HG03558 (cell line): ENCODE measurements around the gene TATDN3.
"Not testable (repeated sequence)": the region's sequence is repeated elsewhere in the genome, so short reads cannot be mapped to it uniquely, and the experiment has no call there.

ENCODE experiments used
- ATAC-seq: cut with Tn5 transposase; IDR thresholded peaks from one replicate; pipeline ENCODE4 v1.9.1; 2021; ENCODE audit warnings: moderate number of reproducible peaks; ENCODE audit not compliant: unreplicated experiment; ENCODE audit errors: extremely low read depth

The TATDN3 gene

GRCh38 chr1:212825798-212826452, 34.2 kb downstream of the TATDN3 start:
- ATAC-seq, result no peak

GRCh38 chr1:212827171-212827776, 35.6 kb downstream of the TATDN3 start:
- ATAC-seq, result no peak

- no peak for ATAC-seq
Measured at GRCh38 chr1:212827831-212828278, 36.2 kb downstream of the TATDN3 start.

DNA sequence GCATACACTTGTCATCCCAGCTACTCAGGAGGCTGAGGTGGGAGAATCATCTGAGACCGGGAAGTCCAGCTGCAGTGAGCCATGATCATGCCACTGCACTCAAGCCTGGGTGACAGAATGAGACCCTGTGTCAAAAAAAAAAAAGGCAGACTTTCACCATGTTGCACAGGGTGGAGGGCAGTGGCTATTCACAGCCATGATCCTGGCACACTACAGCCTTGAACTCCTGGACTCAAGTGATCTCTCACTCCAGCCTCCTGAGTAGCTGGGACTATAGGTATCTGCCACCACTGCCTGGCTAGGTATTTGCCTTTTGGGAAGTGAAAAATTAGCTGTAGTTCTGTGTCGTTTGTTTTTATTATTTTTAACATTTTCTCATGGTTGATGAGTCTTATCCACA, 36.7 kb downstream of the TATDN3 start:
- no peak for ATAC-seq

DNA sequence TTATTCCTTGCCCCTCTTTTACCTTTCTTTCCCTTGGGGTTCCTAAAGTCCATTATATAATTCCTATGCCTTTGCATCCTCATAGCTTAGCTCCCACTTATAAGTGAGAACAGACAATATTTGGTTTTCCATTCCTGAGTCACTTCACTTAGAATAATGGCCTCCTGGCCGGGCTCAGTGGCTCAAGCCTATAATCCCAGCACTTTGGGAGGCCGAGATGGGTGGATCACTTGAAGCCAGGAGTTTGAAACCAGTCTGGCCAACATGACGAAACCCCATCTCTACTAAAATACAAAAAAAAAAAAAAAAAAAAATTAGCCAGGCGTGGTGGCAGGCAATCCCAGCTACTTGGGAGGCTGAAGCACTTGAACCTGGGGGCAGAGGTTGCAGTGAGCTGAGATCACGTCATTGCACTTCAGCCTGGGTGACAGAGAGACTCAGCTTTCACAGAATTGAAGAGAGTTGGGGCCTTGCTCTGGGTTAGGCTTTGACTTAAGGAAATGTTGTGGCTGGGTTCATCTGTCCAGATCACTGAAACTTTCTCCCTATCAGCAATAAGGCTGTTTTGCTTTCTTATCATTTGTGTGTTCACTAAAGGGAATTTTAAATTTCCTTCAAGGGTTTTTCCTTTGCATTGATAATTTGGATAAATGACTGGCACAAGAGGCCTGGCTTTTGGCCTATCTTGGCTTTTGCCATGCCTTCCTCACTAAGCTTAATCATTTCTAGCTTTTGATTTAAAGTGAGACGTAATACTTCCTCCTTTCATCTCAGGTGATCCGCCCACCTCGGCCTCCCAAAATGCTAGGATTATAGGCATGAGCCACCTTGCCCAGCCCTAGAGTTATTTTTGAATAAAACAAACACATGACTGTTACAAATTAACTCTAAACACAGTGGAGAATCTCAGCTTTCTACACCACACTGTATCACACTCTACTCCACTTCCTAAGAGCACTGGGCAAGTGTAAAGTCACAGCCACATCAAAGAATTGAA, 41.8 kb downstream of the TATDN3 start:
- ATAC-seq, result peak; percentile 59

DNA sequence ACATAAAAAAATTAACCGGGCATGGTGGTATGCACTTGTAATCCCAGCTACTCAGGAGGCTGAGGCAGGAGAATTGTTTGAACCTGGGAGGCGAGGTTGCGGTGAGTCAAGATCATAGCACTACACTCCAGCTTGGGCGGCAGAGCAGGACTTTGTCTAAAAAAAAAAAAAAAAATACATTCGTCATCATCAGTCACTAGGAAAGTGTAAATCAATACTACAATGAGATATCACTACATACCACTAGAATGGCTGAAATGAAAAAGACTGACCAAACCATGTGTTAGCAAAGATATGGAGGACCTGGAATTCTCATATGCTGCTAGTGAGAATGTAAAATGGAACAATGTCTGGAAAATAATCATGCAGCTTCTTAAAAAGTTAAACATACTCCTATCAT, 46.5 kb downstream of the TATDN3 start:
- ATAC-seq, result no peak

- ATAC-seq, result not testable (repeated sequence)
Measured at GRCh38 chr1:212844521-212844920, 52.8 kb downstream of the TATDN3 start.

DNA sequence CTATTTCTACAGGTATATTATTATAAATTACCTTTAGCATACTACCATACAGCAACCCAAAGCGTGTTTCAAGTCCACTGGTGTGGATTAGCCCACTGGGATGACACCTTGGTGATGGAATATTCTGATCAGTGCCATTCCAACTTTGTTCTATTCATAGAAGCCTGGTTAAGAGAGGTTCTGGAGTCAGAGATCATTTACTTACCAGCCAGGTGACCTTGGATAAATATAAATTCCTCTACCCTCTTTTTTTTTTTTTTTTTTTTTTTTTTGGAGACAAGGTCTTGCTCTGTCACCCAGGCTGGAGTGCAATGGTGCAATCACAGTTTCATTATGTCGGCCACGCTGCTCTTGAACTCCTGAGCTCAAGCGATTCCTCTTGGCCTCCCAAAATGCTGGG, 55.9 kb downstream of the TATDN3 start, which contains the start of gene SPATA45:
TSS of gene SPATA45 (minus strand) at position 101 of the 400 bp plus-strand sequence. CDS start 11,500 bp downstream, outside the sequence.
- ATAC-seq, result no peak

DNA sequence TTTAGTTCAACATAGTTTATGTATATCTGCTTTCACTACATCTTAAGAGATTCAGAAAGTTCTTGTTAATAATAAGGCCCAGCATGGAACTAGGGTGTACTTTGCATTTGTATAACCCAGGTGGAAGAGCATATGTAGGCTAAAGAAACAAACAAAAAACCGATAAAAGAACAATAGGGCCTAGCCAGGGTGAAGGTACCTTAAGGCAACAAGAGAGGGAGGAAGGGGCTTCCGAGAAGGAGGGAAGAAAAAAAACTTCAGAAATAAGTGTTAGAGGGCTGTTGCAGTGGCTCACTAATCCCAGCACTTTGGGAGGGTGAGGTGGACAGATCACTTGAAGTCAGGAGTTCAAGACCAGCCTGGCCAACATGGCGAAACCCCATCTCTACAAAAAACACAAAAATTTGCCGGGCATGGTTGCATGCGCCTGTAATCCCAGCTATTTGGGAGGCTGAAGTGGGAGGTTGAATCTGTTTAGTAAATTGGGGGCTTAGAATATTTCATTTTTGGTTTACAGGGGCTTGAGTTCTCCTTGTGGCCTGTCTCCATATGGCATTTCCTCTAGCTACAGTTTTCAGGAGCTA, 60.5 kb downstream of the TATDN3 start:
- ATAC-seq, result no peak

DNA sequence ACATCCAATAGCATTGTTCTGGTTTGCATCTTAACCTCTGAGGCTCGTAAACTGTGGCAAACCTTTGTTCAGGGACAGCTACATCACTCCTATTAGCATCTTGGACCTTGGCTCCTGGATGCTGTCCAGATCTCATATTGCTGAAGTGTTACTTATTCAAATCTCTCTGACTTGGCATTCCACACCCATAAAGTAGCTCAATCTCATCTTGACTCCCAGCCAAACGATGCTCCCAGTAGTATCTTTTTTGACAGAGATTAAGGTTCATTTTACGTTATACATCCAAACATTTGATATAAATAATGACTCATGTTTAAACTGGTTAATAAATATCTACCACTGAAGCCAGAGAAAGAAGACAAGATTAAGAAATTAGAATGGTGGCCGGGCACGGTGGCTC, 62.0 kb downstream of the TATDN3 start:
- no peak for ATAC-seq

GRCh38 chr1:212856755-212857154, 65.1 kb downstream of the TATDN3 start:
- no peak for ATAC-seq

- ATAC-seq, result peak; percentile 84
Measured at GRCh38 chr1:212857992-212858460, 66.3 kb downstream of the TATDN3 start, which contains the start of gene FLVCR1. FLVCR1 (plus strand) TSS chr1:212858275; CDS start chr1:212858453, 178 bp downstream.

- ATAC-seq, result no peak
Measured at GRCh38 chr1:212858461-212859265, 67.0 kb downstream of the TATDN3 start.

- no peak for ATAC-seq
Measured at GRCh38 chr1:212860713-212861581, 69.3 kb downstream of the TATDN3 start.

- no peak for ATAC-seq
Measured at GRCh38 chr1:212862111-212862690, 70.5 kb downstream of the TATDN3 start.

DNA sequence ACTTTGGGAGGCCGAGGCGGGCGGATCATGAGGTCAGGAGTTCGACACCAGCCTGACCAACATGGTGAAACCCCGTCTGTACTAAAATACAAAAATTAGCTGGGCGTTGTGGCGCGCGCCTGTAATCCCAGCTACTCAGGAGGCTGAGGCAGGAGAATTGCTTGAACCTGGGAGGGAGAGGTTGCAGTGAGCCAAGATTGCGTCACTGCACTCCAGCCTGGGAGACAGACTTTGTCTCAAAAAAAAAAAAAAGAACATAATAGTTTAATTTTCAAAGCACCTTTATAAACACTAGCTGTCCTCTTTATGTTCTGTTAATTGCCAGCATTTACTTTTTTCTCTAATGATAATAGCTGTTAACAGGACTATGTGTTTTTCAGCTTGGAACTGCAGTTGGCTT, 71.7 kb downstream of the TATDN3 start:
- ATAC-seq, result not testable (repeated sequence)

DNA sequence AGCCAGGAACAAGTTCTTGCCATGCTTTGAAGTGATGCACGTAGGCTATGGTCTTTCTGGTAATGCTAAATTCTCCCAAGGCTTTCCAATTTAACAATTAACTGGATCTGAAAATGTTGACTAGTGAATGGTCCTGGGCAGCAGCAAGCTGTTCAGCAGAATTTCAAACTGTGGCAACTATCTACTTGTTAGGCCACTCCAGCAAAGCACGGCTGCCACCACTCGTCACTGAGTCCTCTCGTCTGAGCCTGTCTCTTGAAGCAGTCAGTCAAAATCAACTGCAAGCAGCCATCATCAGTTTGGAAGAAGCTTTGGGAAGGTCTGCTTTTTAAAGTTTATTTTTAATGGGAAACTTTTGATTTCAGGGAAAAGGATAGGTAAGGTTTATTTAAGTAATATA, 72.5 kb downstream of the TATDN3 start:
- no peak for ATAC-seq
